Stimulated activated CD8-positive, alpha-beta memory T cell treated with anti-CD3 and anti-CD28 coated beads, Interleukin-7, amount 100 ng/mL, for 1 hour (primary cell): Measurements from ENCODE around the gene CST9L.

ENCODE experiments used
- DNase-seq, 2 donors: peaks; one replicate each; pipeline ENCODE4 v3.0.0-alpha.2; 2020; ENCODE audit warnings: low read depth in 2 of 2

The CST9L gene

DNA sequence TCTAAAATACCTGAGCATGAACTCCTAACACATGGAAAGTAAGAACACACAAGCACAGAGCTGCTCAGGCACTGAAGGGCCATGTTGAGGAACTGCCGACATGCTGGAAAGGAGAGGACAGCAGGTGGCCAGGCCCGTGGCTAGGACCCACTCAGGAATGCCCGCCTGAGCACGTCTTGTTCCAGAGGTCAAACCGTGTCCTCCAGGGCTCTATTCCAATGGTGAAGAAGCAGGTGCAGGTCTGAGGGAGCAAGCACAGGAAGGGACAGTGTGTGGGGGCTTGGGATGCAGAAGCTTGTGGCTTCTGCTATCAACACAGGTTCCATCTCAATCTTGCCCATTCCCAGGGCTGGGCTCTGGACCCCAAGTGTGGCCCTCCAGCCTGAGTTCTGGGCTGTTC, 20.7 kb downstream of the CST9L start:
- no peak for DNase-seq

GRCh38 chr20:23546435-23547144, 21.7 kb downstream of the CST9L start:
- DNase-seq, result no peak

GRCh38 chr20:23544133-23544532, 24.2 kb downstream of the CST9L start:
- DNase-seq, result no peak

DNA sequence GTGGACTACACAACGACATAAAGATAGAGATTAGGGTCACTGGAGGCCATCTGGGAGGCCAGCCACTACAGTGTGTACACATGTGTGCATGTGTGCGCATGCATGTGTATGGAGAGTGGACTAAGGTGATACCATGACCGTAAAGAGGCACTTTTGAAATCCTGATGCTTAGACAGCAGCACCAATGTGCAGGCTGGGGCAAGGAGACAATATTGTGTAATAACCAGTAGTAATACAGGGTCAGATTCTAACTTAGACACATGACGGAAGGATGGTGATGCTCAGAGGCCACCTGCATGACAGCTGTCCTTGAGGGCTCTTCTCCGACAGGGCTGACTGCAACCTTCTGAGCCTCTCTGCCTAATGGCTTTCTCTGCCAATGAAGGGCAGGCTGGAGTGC, 25.5 kb downstream of the CST9L start:
- no peak for DNase-seq

GRCh38 chr20:23541776-23542175, 26.5 kb downstream of the CST9L start:
- no peak for DNase-seq

DNA sequence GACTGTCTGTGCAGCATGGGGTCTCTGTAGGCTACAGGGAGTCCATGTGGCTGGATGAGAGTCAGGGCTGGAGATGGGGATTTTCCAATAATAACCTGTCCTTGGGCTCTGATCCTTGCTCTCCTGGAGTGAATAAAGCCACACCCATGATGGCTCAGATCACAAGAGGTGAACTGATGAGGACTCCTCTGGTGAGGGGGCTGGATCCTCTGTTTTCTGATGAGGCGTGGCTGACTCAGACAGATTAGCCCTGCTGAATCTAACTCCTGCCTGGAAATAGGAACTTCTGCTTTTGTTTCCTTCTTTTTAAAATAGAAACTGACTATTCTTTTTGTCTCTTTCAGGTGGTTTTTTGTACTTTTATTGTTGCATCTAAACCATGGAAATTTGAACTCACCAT, 27.0 kb downstream of the CST9L start:
- no peak for DNase-seq

GRCh38 chr20:23540624-23541023, 27.7 kb downstream of the CST9L start:
- DNase-seq, result no peak

DNA sequence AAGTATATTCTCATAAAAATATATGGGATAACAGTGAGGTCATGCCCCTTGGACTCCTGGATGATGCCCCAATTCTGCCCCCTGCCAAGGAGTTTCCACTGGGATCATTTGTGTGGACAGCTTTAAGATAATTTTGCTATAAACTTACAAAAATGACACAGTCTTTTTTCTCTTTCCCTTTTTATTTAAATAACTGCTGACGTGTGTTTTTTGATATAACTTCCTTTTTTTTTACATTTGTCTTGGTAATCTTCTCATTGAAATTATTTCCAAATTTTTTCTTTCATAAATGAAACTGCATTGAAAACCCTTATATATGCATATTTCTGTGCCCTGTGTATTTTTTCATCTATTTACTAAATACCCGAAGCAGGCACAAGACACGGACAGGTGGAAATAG, 31.3 kb downstream of the CST9L start:
- DNase-seq, result no peak

- no peak for DNase-seq
Measured at GRCh38 chr20:23536328-23536974, 31.8 kb downstream of the CST9L start.

DNA sequence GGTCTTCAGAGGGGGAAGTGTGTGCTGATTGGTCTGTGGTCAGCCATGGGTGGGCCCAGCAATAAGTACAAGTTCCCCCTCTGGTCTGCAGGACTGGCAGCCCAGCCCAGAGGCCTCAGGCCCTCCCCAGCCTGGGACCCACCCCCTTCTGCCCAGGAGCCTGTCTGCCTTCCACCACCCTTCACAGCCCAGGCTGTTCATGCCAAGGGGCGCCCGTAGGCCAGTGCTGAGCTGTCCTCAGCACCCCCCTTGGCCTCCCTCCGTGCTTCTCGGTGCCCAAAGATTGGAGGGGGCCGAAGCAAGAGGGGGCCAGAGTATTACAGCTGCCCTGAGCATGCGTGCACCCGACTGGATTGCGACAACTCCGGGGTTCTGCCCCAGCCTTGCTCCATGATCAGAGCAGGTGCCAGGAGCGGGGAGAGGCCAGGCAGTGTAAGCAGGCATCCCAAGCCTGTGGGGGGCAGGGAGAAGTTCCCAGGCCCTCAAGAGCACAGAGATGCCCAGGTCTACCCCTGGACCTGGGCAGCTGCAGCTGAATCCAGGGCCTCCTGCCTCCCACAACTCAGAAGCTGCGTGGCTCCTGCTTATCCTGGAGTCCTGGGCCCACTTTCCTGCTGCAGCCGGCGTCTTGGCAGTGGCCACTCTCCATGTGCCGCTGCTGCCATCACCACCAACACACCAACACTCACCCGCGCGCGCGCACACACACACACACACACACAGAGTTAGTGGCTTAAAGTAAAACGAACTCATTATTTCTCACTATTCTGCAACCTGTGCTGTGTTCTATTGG, 33.3 kb downstream of the CST9L start:
- no peak for DNase-seq

DNA sequence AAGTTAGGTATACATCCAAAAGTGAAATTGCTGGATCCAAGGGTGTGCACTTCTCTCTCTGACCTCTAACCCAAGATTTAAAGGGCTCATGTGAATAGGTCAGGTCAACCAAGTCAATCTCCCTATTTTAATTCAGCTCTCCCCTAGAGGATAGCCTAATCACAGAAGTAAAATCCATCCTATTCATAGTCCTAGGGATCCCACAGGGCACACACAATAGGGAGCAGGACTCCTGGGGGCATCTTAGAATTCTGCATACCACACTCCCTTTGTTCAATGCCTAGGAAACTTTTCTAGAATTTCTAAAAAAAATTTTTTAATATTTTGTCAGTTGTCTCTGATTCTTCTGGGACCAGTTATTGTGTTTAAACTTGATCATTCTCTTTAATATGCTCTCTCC, 35.1 kb downstream of the CST9L start:
- no peak for DNase-seq

GRCh38 chr20:23532533-23532932, 35.8 kb downstream of the CST9L start:
- DNase-seq, result no peak

DNA sequence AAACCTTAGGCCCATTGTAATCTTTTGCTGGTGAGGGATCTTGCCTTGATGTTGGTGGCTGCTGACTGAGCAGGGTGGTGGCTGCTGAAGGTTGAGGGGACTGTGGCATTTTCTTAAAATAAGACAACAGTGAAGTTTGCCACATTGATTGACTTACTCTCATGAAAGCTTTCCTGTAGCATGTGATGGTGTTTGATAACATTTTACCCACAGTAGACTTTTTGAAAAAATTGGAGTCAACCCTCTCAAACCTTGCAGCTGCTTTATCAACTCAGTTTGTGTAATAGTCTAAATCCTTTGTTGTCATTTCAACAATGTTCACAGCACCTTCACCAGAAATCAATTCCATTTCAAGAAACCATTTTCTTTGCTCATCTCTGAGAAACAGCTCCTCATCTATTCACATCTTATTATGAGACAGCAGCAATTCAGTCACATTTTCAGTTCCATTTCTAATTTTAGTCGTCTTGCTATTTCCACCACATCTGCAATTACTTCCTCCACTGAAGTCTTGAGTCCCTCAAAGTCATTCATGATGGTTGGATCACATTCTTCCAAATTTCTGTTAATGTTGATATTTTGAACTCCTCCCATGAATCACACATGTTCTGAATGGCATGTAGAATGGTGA, 37.2 kb downstream of the CST9L start:
- no peak for DNase-seq

DNA sequence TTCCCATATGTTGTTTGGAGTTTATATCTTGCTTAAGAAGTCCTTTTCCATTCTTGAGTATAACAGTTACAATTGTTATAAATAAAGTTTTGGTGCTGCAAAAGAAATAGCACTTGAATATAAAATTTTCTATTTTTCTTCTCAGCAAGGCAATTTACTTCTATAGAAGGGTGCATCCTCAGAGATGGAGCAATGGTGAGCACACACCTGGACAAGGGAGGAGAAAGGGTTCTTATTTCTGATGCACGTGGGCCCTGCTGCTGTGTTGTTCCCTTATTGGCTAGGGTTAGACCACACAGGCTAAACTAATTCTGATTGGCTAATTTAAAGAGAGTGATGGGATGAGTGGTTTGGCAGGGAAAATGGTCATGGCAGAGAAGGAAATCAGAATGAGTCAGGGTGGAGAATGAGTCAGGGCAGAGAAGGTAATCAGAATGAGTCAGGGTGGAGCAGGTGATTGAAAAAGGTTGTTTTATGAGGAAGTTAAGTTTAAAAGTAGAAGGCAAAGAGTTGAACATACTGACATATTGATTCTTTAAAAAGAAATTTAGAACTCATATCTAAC, 39.3 kb downstream of the CST9L start:
- no peak for DNase-seq

- no peak for DNase-seq
Measured at GRCh38 chr20:23526850-23527249, 41.4 kb downstream of the CST9L start.

DNA sequence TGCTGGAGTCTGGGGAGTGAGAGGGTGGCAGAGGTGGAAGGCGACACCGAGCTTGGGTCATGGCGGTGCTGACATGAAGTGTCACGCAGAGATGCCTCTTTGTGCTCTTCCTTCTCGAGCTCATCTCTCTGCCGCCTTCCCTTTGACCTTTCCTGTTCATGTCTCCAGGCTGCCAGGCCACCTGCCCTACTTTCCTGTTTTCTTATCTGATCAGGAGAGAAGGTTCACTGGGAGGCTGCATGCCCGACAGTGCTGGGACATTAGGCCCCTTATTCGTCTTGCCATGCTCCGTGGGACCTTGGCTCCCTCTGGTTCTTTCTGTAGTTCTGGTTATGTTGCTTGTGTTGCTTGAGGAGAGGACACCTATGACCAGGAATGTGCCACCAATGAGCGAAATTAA, 44.1 kb downstream of the CST9L start:
- no peak for DNase-seq

- no peak for DNase-seq
Measured at GRCh38 chr20:23520185-23520584, 48.1 kb downstream of the CST9L start.

DNA sequence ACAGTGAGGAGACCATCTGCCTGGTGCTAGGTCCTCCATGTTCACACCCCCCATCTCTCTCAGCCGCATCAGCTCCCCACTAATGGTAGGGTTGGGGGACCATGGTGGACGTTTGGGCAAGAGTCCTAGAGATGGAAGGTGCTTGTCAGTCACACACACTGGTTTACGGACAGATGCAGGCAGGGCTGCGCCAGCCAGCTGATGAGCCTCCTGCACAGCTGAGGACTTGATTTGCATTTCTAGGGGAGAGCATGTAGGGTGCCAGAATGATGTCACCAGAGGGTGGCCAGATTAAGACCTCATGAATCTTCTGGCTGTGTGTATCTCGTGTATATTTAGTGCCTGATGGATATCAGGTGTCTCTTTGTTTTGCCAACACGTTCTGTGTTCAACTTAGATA, 48.7 kb downstream of the CST9L start:
- DNase-seq, result no peak

GRCh38 chr20:23517719-23518118, 50.6 kb downstream of the CST9L start:
- no peak for DNase-seq

- no peak for DNase-seq
Measured at GRCh38 chr20:23515250-23515939, 52.9 kb downstream of the CST9L start.

GRCh38 chr20:23514848-23515247, 53.4 kb downstream of the CST9L start:
- DNase-seq, result no peak
